ENCODE results near the gene MIS18BP1.

MIS18BP1 gene

GRCh38 chr14:45181806-45182205, 71.2 kb downstream of the MIS18BP1 start:
- no peak for DNase-seq
- intact Hi-C loops (cut with DNase I): no loop called here

GRCh38 chr14:45181329-45181728, 71.7 kb downstream of the MIS18BP1 start:
- intact Hi-C loops (cut with DNase I): no loop called here
- DNase-seq: no peak

DNA sequence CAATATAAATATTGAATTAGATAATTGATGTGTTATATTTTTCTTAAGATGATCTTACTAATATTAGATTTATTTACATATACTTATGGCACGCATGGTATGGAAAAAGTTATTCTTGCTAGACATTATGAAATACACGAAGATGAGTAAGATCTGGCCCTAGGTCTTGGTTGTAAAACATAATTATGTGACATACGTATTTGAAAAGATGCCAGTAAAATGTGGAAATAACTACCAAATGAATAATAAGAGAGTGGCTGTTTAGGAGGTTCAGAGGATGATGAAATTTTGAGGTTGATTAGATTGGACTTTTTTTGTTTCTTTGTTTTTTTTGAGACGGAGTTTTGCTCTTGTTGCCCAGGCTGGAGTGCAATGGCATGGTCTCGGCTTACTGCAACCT, 75.9 kb downstream of the MIS18BP1 start:
- no peak for DNase-seq
- intact Hi-C loops (cut with DNase I): no loop called here

DNA sequence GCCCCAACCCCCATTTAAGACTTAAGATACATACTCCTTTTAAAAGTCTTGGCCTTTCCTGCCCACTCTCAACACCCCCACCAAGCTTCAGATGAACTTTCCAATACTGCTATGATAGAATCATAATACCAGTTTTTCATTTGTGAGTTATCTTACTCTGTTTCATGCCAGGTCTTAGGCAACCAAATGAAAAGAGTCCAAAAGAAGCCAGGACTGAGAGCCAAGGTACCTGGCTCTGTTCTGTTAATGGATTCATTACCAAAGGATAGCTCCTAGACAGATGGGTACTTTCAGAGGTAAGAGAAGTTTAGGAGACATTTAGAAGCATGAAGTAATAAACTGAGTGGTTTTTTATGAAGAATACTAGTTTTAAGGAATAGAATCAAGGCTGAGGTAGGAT, 83.1 kb downstream of the MIS18BP1 start:
- intact Hi-C loops (cut with DNase I): no loop called here

DNA sequence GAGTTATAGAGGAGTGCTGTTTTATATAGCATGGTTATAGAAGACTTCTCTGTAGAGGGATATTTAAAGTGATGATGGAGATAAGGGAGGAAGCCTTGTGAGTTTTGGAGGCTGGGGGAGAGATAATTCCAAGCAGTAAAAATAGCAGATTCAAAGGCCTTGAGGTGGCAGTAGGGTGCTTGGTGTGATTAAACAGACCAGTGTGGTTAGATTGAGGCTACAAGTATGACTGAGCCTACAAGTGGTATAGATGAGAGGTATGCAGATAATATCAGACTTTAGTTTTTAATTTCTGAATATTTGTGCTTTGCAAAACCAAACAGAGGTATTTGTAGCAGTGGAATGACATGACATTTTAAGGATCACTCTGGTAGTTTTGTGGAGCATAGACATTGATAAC, 96.9 kb downstream of the MIS18BP1 start:
- DNase-seq: no peak
- intact Hi-C loops (cut with DNase I): no loop called here

More for the DNA sequence above, 83.1 kb downstream of the MIS18BP1 start:
- no peak for DNase-seq

All from head of caudate nucleus (tissue), 42 donors.